GM10266 (cell line): ENCODE data around the gene SCNN1B.

ENCODE experiments used
- DNase-seq: peaks from one replicate; pipeline ENCODE4 v3.0.0; 2012; ENCODE audit errors: extremely low spot score
- CTCF ChIP-seq: IDR thresholded peaks from 2 replicates; pipeline ENCODE4 v1.5.1; 2012; ENCODE audit warnings: mild to moderate bottlenecking, low read depth; ENCODE audit not compliant: control insufficient read depth, insufficient read depth; ENCODE audit errors: missing control alignments

The SCNN1B gene

GRCh38 chr16:23406546-23407240 lies 104.6 kb downstream of the SCNN1B start:
- no peak for DNase-seq
- TF ChIP-seq CTCF, result no peak

GRCh38 chr16:23407436-23408127 lies 105.5 kb downstream of the SCNN1B start:
- no peak for DNase-seq
- no peak for TF ChIP-seq CTCF

GRCh38 chr16:23408242-23408822 lies 106.2 kb downstream of the SCNN1B start:
- TF ChIP-seq CTCF, result no peak
- DNase-seq, result no peak

- no peak for DNase-seq
- no peak for TF ChIP-seq CTCF
Observed at GRCh38 chr16:23408823-23409298, 106.8 kb downstream of the SCNN1B start.

- no peak for DNase-seq
- no peak for TF ChIP-seq CTCF
Observed at GRCh38 chr16:23409522-23409921, 107.4 kb downstream of the SCNN1B start.

GRCh38 chr16:23410176-23410575 lies 108.1 kb downstream of the SCNN1B start:
- no peak for DNase-seq
- TF ChIP-seq CTCF, result no peak

- no peak for DNase-seq
- no peak for TF ChIP-seq CTCF
Observed at GRCh38 chr16:23414731-23415130, 112.6 kb downstream of the SCNN1B start.
